ENCODE data around the gene TESK2.
"Not testable (repeated sequence)": the region's sequence is repeated elsewhere in the genome, so short reads cannot be mapped to it uniquely, and the experiment has no call there.

The TESK2 gene

DNA sequence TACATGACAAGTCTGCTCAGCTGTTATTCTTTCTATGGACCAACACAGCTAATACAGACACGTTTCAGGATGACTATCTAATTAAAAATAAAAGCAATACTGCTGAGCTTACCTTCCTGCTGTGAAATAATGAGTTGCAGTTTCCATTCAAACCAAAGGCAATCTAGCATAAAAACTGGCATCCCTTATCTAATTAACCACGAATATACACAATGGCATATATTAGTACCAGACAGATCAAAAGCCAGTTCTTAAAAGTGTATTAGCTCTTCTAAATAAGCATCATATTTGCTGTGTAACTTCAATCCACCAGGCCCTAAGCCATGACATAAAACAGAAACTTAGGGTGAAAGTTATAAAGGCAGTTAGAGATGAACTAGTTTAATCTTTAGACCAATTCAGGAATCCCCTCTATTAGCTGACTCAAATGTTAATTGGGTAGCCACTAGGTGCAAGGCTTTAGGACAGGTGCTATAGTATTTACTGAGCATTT, 20.6 kb downstream of the TESK2 start:
- DNase-seq: no peak

GRCh38 chr1:45467353-45467752, 23.6 kb downstream of the TESK2 start:
- DNase-seq: not testable (repeated sequence)

GRCh38 chr1:45465277-45465676, 25.7 kb downstream of the TESK2 start:
- DNase-seq: no peak

DNA sequence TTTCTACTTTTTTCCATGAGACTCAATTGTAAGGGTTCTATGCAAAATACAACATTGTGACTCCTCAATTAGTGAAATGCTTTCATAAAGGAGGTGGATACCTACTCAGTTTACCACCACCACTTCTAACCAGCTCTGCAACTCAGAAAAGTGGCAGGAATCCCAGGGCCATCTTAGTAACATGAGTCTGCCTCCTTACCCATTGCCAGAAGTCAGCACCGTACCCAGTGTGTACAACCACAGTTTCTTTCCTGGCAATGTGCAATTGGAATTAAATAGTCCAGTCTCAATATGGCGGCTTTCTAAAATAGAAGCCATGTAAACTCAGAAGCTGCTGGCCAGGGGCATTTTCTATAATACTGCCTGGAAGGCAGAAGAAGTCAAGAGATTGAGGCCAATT, 32.1 kb downstream of the TESK2 start:
- no peak for DNase-seq

DNA sequence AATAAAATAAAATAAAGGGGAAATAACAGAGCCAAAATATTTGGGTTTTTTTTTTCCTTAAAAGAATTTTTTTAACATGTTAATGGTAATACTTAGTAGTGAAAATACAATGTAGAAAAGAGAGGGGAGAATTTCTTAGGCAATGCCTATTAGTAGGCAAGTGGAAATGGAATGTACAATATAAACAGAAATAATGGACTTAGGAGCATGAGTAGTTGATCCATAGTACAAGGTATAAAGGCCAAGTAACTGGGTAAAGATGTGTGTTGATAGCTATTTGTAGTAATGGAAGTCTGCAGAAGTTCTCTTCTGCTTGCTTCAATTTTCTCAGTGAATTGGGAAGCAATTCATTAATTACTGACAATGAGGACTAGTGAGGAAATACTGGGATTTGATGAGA, 34.4 kb downstream of the TESK2 start:
- no peak for DNase-seq

DNA sequence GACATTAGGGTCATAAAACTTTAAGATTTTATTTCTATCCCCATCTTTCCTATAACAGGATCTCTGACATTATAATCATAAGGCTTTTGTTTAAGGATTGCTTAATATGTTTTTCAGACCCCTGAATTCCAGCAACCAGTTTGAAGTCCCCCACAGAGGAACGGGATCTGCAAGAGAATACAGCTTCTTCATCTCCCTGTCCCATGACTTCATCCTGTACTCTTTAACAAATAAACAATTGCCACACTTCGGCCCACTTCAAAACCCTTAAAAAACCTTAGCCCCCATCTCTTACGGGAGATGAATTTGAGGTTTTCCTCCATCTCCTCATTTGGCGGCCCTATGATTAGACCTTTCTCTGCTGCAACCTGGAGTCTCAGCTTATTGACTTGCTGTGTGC, 35.8 kb downstream of the TESK2 start:
- no peak for DNase-seq

DNA sequence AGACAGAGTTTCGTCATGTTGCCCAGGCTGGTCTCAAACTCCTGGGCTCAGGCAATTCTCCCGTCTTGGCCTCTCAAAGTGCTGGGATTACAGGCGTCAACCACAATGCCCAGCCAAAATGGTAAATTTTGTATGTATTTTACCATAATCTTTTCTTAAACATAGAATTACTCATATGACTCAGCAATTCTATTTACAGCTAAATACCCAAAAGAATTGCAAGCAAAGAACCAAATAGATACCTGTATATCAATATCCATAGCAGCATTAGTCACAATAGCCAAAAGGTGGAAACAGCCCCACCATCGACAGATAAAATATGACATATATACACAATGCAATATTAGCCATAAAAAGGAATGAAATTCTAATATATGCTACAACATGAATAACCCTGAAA, 36.5 kb downstream of the TESK2 start:
- DNase-seq: no peak

DNA sequence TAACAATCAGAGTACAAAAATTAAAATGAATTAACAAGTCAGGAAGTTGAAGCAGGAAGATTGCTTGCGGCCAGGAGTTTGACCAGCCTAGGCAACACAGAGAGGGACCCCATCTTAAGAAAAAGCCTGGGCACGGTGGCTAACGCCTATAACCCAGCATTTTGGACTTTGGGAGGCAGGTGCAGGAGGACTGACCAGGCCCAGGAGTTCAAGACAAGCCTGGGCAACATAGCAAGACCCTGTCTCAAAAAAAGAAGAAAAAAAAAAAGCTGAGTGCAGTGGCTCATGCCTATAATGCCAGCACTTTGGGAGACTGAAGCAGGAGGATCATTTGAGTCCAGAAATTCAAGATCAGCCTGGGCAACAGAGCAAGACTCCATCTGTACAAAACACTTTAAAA, 38.5 kb downstream of the TESK2 start:
- DNase-seq: no peak

GRCh38 chr1:45448357-45448756, 42.6 kb downstream of the TESK2 start:
- no peak for DNase-seq

GRCh38 chr1:45446950-45447672, 43.9 kb downstream of the TESK2 start:
- DNase-seq: no peak

GRCh38 chr1:45446530-45446929, 44.4 kb downstream of the TESK2 start:
- no peak for DNase-seq

DNA sequence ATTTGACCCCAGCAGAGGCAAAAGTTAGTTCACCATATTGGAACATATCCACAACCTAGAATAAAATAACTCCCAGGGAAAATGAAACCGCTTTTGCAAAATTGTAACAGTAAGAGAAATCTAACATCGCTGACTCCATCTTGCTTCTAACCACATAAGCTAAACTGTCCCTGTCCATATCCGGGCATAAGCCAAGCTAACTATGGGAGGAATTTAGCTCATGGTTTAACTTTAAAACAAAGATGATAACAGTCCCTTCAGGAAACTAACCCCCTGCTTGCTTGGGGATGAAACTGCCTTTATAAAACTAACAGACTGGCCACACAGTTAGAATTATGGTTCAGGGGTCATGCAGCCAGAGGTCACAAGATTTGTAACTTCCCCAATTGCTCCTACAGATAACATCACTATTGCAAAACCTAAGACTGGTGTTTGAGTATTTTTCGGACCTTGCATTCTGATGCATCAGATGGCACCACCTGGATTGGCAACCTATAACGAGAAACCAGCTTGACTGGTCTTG, 46.3 kb downstream of the TESK2 start:
- DNase-seq: no peak

GRCh38 chr1:45443580-45444446, 47.1 kb downstream of the TESK2 start:
- no peak for DNase-seq

GRCh38 chr1:45442272-45442671, 48.7 kb downstream of the TESK2 start:
- DNase-seq: no peak

DNA sequence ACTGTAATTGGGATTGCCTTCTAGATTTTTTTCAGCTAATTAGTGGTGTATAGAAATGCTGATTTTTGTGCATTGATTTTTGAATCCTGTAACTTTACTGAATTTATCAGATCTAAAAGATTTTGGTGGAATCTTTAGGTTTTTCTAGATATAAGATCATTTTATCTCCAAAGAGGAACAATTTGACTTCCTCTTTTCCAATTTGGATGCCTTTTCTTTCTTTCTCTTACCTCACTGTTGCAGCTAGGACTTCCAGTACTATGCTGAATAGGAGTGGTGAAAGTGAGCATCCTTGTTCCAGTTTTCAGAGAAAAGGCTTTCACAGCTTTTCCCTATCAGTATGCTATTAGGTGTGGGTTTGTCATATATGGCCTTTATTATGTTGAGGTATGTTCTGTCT, 53.6 kb downstream of the TESK2 start:
- no peak for DNase-seq

DNA sequence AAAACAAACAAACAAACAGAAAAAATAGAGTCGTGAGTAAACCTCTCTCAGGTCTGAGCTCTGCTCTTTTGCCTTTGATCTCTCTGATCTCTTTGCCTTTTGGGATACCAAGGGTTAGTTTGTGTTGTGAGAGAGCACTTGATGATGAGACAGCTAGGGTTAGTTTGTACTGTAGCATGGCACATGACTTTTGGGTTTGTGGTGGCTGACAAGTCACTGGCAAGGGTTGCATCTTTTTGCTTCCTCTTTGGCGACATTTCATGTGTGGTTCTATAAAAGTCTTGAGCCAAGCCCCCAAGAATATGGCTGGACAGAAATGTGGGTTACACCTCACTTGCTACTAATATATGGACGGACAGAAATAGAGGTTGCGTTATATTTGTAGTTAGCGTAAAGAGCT, 60.5 kb downstream of the TESK2 start:
- DNase-seq: no peak

DNA sequence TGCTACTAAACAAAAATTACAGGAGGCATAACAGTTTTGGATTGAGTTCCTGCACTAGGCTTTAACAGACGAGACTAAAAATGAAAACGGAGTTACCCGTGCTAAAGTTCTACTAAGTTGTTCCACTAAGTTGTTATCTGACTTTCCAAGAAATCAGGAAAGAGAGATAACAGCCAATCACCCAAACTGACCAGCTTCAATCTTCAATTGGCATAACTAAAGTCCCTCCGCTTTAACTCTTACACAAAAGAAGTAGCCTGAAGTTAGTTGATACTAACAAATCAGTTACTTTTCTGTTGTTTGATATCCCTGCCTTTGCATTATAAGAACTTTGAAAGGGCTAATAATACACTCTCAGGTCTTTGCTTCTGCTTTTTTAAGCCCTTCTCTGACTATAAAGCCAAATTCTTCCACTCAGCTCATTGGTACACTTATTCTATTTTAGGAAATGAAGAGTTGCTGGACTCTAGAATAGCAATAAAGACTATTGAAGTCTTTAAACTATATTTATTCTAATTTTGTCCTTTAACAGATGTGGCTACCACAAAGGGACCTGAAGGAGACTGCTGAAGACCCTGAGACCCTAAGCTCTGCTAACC, 61.3 kb downstream of the TESK2 start:
- DNase-seq: no peak

DNA sequence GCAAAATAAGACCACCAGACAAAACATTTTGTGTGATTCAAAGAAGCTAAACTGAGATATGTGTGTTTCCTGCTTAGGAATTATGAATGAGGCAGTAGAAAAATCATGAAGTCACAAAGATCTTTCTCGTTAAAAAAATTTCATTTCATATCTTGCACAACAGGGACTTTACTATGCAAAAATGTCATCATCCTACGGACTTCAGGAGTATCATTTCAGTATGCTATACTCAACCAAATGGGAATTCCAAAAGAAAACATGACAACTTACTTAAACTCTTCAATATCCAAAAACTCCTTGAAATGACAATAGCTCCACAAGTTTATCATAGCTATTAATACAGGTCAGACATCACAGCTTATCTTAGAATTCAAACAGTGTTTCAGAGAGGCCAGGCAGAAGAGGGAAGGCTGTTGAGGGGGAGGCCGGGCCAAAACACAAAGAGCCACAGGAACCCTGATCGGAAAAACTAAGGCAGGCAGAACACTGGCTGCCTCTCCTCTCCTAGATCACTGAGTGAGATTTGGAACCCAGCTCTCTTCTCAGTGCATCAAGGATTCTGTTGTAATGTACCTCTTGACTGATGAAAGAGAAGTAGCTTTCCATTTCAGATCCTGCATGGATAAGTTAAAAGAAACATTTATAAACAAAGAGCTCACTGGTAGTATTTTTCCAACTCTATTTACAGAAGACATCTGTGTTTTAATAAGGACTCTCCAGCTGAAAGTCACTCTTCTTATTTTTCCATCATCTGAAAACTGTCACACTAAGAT, 66.9 kb downstream of the TESK2 start:
- no peak for DNase-seq

DNA sequence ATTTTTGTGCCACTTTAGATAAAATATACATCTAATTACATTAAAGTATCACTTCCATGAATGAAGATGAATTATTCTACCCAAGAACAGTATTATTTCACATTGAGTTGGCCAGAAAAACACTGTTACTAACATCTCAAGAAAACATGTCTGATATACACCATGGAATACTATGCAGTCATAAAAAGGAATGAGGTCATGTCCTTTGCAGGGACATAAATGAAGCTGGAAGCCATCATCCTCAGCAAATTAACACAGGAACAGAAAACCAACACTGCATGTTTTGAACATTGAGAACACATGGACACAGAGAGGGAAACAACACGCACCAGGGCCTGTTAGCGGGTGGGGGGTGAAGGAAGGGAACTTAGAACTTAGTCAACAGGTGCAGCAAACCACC, 69.0 kb downstream of the TESK2 start:
- no peak for DNase-seq

GRCh38 chr1:45414746-45415145, 76.2 kb downstream of the TESK2 start:
- DNase-seq: no peak

DNA sequence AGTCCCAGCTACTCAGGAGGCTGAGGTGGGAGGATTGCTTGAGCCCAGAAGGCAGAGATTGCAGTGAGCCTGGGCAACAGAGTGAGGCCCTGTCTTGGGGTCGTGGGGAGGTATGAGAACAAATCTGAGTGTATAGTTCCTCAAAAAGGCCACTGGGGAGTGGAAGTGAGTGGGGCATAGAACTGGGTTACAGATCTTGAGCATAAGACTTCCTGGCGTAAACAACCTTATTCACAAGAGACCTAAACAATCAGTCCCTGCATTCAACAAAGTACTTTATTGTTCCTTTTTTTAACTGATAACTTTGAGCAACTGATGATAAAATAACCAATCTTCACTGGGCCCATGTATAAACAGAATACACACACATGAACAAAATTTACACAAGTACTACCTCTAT, 78.1 kb downstream of the TESK2 start:
- no peak for DNase-seq

- no peak for DNase-seq
Observed at GRCh38 chr1:45411510-45411899, 79.5 kb downstream of the TESK2 start.

Data from CD4-positive, alpha-beta T cell treated with Interleukin-10 for 1 hour (primary cell).